ENCODE measurements around the gene ZNF189.
"Not testable (repeated sequence)": the region's sequence is repeated elsewhere in the genome, so short reads cannot be mapped to it uniquely, and the experiment has no call there.

ZNF189 gene

GRCh38 chr9:101381118-101381517, 17.5 kb upstream of the ZNF189 start:
- DNase-seq: no peak

DNA sequence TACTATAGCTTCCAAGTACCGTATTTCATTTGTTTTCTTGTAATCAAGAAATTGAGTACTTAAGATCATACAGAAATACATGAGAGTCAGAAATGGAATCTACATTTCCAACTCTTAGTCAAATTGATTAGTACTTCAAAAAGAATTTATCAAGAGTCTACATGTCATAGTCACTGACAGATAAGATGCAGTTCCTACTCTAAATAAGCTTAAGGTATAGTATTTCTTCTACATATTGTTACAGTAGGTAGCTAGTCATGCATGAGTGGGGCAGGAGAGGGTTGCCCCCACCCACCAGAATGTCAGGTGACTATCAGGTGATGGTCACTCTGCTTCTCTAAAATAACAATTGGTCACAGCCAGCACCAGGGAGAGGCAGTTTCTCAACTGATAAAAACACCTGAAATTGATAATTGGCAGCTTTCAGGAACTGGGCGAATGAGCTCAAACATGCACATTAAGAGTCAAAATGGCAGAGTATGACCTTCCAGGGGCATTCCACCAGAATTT, 16.8 kb upstream of the ZNF189 start:
- DNase-seq: no peak

- DNase-seq: no peak
Measured at GRCh38 chr9:101383361-101383760, 15.3 kb upstream of the ZNF189 start.

GRCh38 chr9:101384873-101385536, 13.6 kb upstream of the ZNF189 start, which contains the start of gene BAAT:
Gene BAAT (minus strand): TSS chr9:101385006. CDS start chr9:101371404, 13,602 bp downstream.
- not testable (repeated sequence) for DNase-seq

DNA sequence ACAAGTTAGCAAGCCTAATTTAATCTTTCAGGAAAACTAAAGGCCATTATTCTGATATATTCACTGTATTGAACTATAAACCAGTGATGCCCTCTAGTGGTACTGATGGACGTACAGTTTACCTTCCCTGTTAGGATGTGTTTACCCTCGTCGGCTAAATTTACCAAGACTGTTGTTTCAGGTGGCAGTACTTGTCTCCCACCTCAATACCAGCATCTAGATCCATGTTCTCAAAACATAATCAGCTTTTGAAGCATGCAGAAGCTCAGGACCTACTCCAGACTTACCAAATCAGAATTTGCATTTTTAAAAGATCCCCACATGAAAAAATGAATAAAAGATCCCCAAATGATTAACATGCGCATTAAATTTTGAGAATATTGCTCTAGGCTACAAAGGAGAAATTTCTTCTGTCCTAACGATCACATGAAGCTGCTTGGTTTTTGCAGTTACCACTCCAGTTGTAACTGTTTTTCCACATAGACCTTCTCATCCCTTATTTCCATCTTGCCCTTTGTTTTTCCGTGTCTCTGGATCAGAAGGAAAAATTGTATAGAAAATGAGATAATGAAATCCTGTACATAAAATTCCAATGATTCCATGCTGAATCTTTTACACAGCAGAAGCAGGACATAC, 10.7 kb upstream of the ZNF189 start:
- peak in 1 of 14 donors; percentile 20 for DNase-seq

GRCh38 chr9:101388507-101388993, 10.1 kb upstream of the ZNF189 start:
- no peak for DNase-seq

DNA sequence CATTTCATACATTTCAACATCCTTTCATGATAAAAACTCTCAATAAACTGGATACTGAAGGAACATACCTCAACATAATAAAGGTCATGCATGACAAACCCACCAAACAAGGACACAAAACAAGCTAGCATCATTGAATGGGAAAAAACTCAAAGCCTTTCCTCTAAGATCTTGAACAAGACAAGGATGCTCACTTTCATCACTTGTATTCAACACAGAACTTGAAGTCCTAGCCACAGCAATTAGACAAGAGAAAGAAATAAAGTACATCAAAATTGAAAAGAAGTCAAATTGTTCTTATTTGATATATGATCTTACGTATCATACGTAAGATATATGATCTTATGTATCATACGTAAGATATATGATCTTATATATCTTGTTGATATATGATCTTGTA, 5.5 kb upstream of the ZNF189 start:
- DNase-seq: no peak

GRCh38 chr9:101394687-101395086, 4.0 kb upstream of the ZNF189 start:
- no peak for DNase-seq

DNA sequence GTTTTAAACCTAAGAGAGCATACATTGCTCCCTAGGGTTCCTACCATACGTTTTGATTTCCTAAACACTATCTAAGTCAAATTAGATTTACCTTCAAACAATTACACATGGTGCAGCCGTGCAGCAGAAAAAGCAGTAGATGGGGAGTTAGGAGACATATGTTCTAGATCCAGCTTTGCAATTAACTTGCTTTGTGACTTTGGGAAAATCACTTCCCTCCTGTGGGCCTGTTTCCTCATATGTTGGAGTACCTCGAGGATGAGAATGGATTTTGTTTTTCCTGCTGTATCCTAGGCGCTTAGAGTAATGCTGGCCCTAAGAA, 944 bp upstream of the ZNF189 start:
- DNase-seq: no peak

GRCh38 chr9:101398930-101399642, 435 bp downstream of the ZNF189 start:
- DNase-seq: peak in 1 of 14 donors; percentile 34

- DNase-seq: no peak
Measured at GRCh38 chr9:101399643-101399970, 956 bp downstream of the ZNF189 start.

- DNase-seq: peak in 1 of 14 donors; percentile 1
Measured at GRCh38 chr9:101400120-101400519, 1.5 kb downstream of the ZNF189 start.

DNA sequence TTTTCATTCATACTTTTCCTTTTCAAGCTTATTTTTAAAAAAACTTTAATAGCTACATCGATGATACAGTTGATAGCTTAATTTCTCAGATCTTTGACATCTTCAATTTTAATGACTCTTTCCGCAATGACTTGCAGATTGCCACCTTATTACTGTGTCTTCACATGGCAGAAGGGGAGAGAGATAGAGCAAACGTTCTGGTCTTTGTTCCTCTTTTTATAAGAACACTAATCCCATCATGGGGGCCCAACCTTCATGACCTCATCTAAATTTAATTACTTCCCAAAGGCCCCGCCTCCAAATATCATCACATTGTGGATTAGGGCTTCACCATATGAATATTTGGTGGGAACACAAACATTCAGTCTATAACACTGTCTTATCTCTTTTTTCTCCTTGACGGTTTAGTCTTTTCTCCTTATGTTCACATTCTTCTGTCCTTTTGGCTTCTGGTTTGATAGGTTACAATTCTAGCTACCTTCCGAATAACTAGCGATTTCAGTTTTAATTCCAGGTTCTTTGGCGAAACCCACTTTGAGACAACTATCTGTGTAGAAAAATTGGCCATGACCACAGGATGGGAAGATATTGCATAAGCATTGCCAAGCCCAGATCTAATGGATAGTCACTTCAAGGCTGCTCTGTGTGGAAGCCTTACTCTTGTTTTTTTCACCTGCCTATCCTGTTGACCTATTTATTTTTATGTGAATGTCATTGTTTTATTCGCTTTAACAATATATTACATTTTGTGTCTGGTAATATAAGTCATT, 5.0 kb downstream of the ZNF189 start:
- no peak for DNase-seq

- no peak for DNase-seq
Measured at GRCh38 chr9:101408374-101409078, 9.9 kb downstream of the ZNF189 start.

- no peak for DNase-seq
Measured at GRCh38 chr9:101409079-101409477, 10.4 kb downstream of the ZNF189 start.

DNA sequence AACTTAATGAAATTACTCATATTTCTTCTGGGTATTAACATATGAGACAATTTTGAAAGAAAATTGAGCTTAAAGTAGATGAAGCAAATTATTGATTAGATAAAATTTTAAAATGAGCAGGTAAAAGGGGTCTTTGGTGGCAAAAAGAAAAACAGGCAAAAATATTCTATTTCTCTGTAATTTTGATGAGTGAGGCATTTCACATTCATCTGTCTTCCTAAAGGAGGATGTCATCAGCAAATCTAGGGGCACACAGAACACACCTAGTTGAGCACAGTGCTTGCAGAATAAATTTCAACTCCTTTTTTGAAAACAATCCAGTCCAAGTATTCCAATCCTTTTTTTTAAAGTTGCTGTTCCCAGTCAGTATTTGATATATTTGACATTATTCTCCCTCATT, 16.2 kb downstream of the ZNF189 start:
- no peak for DNase-seq

GRCh38 chr9:101415578-101415977, 16.9 kb downstream of the ZNF189 start:
- DNase-seq: no peak

DNA sequence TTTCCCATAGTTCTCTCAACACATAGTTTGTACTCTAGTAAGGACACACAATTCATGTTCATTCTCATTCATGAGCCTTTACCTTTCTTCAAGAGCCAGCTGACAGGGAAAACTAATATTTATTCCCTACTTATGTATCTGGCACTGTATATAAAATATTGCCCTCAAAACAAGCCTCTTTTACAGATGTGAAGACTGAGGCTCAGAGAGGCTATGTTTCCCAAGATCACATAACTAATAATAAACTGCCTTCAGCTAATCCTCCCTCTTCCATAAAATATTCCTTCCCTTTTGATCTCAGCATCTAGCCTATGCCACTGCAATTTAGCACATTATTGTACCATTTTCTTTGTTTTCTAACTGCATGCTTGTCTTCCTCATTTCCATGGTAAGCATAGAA, 18.7 kb downstream of the ZNF189 start:
- DNase-seq: no peak

- no peak for DNase-seq
Measured at GRCh38 chr9:101417977-101418376, 19.3 kb downstream of the ZNF189 start.

DNA sequence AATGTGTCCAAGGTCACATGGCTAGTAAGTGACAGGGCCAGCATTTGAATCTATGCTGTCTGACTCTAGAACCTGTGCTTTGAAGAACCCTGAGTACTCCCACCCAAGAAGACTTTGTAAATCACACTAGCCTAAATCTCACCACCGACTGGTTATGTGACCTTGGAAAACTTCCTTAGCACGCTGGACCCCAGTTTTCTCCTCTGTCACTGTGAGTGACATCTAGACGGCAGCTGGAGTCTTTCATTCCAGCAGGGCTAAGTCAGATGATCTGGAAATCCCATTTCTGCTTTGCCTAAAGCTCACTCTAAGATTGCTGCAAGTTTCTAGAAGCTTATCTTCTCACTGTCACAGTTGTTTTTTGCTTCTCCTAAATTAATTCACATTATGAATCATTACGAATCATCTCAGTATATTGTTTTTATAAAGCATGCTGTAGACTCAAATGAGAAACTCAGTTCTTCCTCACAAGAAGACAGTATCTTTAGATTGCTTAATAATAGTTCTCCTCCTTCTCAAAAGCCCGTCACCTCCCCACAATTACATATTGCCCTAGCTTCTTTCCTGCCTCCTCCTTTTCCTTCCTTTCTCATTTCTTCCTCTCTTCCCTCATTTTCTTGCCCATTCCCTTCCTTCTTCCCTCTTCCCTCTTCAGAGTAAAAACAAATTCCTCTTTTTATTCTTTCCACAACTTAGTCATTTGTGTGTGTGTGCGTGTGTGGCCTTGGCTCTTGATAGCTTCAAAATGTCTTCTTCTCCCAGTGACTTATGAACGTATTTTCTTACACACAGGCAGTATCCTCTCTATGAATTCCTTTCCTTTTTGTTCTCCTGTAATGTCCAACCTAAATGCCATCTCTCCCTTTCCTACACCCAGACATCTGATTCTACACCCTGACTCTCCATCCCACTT, 20.1 kb downstream of the ZNF189 start:
- no peak for DNase-seq

GRCh38 chr9:101419863-101420262, 21.2 kb downstream of the ZNF189 start:
- DNase-seq: no peak

Measured in C1 segment of cervical spinal cord (tissue), 14 donors.